K562 treated with DMSO at 1 percent for 24 hours (cell line): ENCODE data around the gene ME1. TPM values are rescaled to one million over a fixed set of nuclear protein-coding genes. Genes with fewer than 3 reads are reported as not detected.

ENCODE experiments used
- total RNA-seq: library from RNA; unstranded; fragments of 300-600 nt; gene quantifications from 2 replicates; pipeline ENCODE4 v1.2.3, GENCODE V29; 2022; ENCODE audit warnings: low read depth; ENCODE audit not compliant: insufficient read depth

Gene ME1
- 10.1 and 12.7 TPM in 2 replicates for total RNA-seq

GRCh38 chr6:83430611-83431544 lies at the start of gene ME1:
TSS of gene ME1 (minus strand) at chr6:83431051. CDS start at chr6:83430954, 97 bp downstream.

GRCh38 chr6:83192871-83193746 lies 237.7 kb downstream of the ME1 start, which contains the start of the genes PGM3 and RWDD2A:
TSS of gene PGM3 (minus strand) at chr6:83193265. CDS start at chr6:83191012, 2,253 bp downstream.
TSS of gene RWDD2A (plus strand) at chr6:83193357. CDS start at chr6:83194452, 1,095 bp downstream.

Other genes with a start within 250 kb of the ME1 start
- 29.6 and 33.4 TPM in 2 replicates for gene PGM3, start 237.8 kb downstream of the ME1 start, total RNA-seq
- gene RWDD2A, start 237.7 kb downstream of the ME1 start, total RNA-seq = 3.1 and 3.5 TPM in 2 replicates
- gene PRSS35, start 81.5 kb upstream of the ME1 start, total RNA-seq = not detected in 2 replicates